NCI-H82 (cell line): Measurements from ENCODE around the gene SARM1.

Experiments
- DNase-seq: peaks from one replicate; lab custom pipeline; 2025; lab: John Stamatoyannopoulos, UW

SARM1 gene

DNA sequence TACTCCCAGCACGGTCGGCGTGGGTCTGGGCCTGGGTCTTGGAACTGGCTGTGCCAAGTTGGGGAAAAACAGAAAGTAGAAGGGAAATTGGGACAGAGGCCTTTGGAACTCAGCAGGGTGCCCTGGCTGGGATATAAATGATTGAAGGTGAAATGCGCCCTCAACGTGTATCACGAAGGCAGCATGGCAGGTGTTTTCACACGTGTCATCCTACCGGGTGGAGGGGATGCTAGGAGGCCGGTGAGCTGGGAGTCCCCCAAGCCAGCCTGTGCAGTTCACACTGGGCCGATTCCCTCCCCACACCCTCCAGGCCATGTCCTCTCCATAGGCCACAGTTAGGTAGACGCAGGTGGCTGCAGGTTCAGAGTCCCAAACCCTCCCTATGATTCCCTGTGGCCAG, 30.0 kb upstream of the SARM1 start:
- DNase-seq, result no peak

DNA sequence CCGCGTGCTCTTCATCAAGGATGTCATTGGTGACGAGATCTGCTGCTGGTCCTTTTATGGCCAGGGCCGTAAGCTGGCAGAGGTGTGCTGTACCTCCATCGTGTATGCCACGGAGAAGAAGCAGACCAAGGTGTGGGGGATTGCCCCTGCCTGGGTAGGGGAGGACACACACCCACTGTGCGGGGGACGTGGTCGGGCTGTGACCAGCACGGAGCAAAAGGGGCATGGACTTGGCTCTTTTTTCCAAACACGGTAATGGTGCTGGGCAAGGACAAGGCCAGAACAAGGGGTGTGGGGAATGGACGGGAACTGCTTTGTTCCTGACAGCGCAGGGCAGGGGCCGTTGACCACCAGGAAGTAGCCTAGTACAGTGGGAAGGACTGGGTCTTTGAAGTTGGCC, 29.2 kb upstream of the SARM1 start:
- DNase-seq, result no peak

- DNase-seq, result no peak
These were observed 28.0 kb upstream of the SARM1 start for GRCh38 chr17:28343491-28343932.

GRCh38 chr17:28344011-28344410, 27.5 kb upstream of the SARM1 start:
- no peak for DNase-seq

GRCh38 chr17:28344435-28344901, 27.0 kb upstream of the SARM1 start:
- no peak for DNase-seq

GRCh38 chr17:28345419-28346198, 25.9 kb upstream of the SARM1 start:
- no peak for DNase-seq

DNA sequence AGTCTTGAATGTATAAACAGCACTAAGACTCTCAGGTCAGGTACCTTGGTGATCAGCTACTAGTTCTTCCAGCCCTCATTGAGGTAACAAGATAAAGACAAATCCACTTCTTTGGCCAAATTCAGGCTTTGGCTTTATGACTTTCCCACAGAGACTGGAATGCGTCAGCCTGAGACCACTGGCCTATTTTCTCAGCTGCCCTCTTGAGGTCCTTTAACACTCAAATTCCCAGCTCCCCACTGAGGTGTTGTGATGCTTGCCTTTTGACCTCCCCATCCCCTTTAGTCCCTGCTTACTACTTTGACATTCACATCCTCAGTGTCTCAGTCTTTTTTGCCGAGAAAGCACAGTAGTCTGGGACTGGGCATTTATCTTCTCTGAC, 25.3 kb upstream of the SARM1 start:
- no peak for DNase-seq

DNA sequence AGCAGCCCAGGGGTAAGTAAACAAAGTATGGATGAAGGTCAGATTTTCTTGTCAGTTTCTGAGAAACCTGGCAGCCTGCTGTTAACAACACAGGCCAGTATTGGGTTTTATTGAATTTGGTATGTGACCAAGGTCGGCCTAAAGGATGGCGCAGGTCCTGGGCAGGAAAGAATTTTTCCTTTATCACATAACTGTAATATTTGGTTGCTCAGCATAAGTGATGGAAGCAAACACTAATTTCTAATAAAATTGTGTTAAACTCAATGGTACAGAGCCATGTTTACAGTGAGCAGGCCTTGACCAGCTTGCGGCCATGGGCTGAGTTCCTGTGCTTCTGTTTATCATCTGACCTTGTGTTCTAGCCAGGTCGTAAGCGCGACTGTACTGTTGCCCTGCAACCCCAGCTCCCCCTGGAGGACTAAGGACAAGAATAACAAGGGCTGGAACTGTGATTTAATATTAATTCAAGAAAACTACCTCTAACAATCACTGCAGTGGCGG, 24.7 kb upstream of the SARM1 start:
- peak; percentile 28 for DNase-seq

- no peak for DNase-seq
These were observed 24.1 kb upstream of the SARM1 start for GRCh38 chr17:28347261-28347891.

GRCh38 chr17:28348979-28349378, 22.5 kb upstream of the SARM1 start:
- DNase-seq, result no peak

DNA sequence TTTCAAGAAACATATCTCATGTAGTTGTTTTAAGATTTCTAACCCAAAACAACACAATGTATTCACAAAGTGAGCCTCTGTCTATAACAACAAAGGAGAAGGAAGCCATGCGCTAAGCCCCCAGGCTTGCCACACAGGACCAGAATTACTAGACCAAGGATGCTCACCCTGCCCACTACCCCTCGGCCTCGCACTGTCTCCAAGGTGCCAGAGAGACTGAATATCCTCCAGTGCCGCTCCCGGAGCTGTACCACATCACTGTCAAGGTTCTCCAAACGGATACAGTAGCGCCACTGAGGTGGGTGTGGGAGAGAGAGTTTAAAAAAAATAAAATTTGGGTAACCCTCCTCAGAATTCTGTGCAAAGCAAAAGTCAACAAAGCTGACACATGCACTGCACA, 21.2 kb upstream of the SARM1 start:
- no peak for DNase-seq

DNA sequence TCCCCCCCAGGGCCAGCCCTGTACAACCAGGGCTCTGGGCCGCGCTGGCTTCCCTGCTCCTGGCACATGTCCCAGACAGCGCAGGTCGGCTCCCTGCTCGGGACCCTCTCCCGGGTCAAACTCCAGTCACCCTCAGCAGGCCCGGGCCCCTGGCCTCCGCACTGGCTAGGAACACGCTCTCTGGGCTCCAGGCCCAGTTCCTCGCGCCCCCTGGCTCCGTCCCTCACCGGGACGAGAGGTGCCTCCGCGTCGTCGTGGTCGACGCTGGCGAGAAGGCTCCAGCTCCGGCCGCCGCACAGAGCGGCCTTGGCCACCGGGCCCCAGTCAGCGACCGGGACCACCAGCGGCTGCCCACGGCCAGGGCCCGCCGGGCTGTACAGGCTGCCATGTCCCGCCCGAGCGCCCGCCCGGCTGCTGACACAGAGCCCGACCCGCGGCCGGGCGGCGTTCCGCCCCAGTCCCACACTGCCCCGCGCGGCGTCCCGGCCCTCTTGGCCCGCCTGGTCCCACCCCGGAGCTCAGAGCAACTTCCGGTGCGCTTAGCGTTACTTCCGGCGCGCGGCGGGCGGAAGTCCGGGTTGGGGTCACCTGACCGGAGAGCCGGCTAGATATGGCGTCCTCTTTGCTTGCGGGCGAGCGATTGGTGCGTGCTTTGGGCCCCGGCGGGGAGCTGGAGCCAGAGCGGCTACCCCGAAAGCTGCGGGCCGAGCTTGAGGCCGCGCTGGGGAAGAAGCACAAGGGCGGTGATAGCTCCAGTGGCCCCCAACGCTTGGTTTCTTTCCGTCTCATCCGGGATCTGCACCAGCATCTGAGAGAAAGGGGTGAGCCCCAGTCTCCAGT, 14.2 kb upstream of the SARM1 start, which contains the start of gene POLDIP2:
Gene POLDIP2, minus strand, starts transcription at position 467 of the 840 bp plus-strand sequence. Its CDS starts 79 bp downstream, at position 388.
- DNase-seq, result peak; percentile 97

GRCh38 chr17:28357901-28358197, 13.6 kb upstream of the SARM1 start:
- peak; percentile 52 for DNase-seq

GRCh38 chr17:28363186-28363585, 8.3 kb upstream of the SARM1 start:
- peak; percentile 84 for DNase-seq

GRCh38 chr17:28363776-28364650, 7.5 kb upstream of the SARM1 start:
- DNase-seq, result no peak

DNA sequence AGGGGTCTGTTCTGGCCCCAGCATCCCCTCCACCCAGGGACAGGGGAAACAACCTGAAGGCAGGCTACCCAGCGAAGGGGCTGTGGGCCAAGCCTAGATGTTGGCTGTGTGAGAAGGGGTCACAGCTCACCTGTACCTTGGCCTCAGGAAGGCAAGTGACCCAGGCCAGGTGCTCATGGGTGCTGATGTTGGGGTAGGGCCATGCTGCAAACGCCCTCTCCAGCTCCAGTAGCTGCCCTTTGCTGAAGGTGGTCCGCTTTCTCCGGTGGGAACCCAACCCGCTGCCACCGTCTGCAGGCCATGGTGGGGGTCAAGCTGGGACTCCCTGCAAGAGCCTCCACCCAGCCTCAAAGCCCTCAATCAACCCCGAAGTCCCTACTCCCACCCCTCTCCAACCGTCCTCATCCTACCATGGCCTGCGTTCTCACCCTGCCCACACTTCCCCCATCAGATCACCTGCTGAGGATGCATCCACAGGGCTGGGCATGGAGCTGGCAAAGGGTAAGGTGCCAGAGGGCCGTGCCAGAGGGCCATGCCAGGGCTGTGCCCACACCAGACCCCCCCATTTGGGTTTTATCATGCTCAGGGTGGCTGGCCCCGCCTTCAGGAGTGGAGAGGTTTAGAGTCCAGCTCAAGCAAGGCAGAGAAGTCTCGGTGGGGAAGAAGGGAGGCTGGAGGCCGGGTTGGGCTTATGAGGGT, 6.7 kb upstream of the SARM1 start, which contains the start of gene SEBOX:
Gene SEBOX, minus strand, starts transcription at position 535 of the 699 bp plus-strand sequence. Its CDS starts 48 bp downstream, at position 487.
- DNase-seq, result no peak

DNA sequence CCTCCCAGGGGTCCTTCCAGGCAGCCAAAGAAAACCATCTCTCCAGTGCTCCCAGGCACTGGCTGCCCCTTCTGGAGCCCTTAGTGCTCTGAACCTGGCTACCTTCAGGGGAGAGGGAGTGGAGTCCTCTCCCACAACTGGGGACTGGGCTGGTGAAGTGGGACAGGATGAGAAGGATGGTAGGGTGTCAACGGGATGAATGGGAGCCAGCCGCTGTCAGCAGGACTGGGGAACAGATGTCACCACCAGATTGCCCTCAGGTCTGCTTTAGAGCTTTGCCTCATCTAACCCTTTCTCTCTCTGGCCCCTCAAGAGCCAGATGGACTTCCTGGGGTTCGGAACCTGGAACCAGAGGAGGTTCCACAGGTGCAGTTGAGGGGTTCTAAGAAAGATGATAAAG, 6.0 kb upstream of the SARM1 start:
- peak; percentile 81 for DNase-seq

DNA sequence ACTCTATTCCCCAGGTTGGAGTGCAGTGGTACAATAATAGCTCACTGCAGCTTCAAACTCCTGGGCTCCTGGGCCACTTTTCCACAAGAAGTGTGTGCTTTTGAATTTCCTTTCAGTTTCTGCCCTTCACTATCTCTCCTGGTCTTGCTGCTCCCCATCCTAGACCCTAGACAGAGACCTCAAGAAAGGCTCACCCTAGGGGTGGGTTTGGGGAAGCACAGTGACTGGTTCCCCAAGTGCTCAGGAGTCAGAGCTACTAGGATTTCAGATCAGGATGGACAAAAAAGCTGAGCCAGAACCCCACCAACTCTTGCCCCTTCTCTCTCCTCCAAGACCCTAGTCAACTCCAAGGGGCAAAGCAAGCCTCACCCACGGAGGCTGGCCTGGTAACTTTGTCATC, 4.9 kb upstream of the SARM1 start:
- no peak for DNase-seq

GRCh38 chr17:28367641-28368305, 3.7 kb upstream of the SARM1 start:
- DNase-seq, result no peak

DNA sequence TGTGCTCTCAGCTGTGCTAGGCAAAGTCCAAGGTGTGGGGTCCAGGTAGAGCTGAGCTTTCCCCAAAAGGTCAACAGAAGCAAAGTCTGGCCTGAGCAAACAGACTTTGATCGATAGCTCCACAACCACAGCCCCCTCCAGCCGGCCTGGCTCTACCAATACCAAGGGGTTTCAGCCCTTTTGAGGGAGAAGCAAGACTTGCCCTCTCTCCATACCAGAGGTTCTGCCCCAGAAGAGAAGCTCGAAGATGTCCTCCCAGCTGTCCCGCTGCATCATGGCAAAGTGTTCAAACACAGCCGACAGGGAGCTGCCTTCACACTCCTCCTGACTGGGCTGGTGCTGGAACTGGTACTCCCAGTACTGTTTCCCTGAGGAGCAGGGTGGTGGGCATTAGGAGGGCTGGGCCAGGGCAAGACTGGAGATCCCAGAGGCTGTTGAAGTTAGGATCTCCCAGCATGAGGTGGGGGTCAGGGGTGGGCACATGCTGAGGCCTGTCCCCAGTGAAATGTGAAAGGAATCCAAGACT, 3.1 kb upstream of the SARM1 start:
- DNase-seq, result no peak
